GM12878 (cell line): ENCODE measurements around the gene ZC3H6. TPM values are rescaled to one million over a fixed set of nuclear protein-coding genes. Genes with fewer than 3 reads are reported as not detected.

Experiments used
- ATAC-seq: fragments of 200-7000 bp; cut with Tn5 transposase; 3 replicates; pipeline ENCODE4 v1.9.1; 2020; ENCODE audit warnings: mild to moderate bottlenecking, moderate library complexity
- BruUV-seq: library from RNA; stranded (reverse); fragments of 400-500 nt; replicated peaks from 2 replicates; lab custom pipeline; 2021; lab: Mats Ljungman, UMichigan
- CTCF ChIA-PET: fragments of 300-600 bp; sonication (Branson Sonifier 250); formaldehyde crosslinking; extraction: SDS; loops from one replicate; lab custom pipeline; 2021; ENCODE audit warnings: inconsistent platforms; lab: Yijun Ruan, JAX
- POLR2A ChIA-PET: fragments of 350-600 bp; formaldehyde crosslinking; extraction: SDS; loops from one replicate; lab custom pipeline; 2021; ENCODE audit warnings: inconsistent platforms; lab: Charles Lee
- RAD21 ChIA-PET: fragments of 300-600 bp; sonication (Branson Sonifier 250); formaldehyde crosslinking; loops from one replicate; lab custom pipeline; 2023; ENCODE audit warnings: antibody characterized with exemption; ENCODE audit not compliant: unreplicated experiment; lab: Charles Lee
- SMC1A ChIA-PET: fragments of 300-600 bp; sonication (Branson Sonifier 250); formaldehyde crosslinking; loops from one replicate; lab custom pipeline; 2023; ENCODE audit not compliant: unreplicated experiment, uncharacterized antibody; lab: Charles Lee
- DNase-seq: peaks from one replicate; pipeline ENCODE4 v3.0.0-alpha.2; 2011; ENCODE audit warnings: low read depth, low spot score
- FAIRE-seq: peaks from 3 replicates; lab custom pipeline; 2011; peaks lifted over from hg19 to GRCh38; lab: Jason Lieb, UNC
- H2AFZ ChIP-seq: 2 replicates; pipeline ENCODE4 v1.6.0; 2011; ENCODE audit warnings: low read depth, low read length, control low read depth; ENCODE audit not compliant: control insufficient read depth
- H3K27ac ChIP-seq: 2 replicates; pipeline ENCODE4 v1.5.1; 2011; ENCODE audit warnings: control low read depth; ENCODE audit not compliant: control insufficient read depth, insufficient read depth
- H3K27me3 ChIP-seq, 2 experiments: replicated peaks in 1 of 2; 2 replicates each; pipeline versions ENCODE4 v1.6.0 to v1.6.1; 2011; ENCODE audit warnings: low read length in 1 of 2; ENCODE audit not compliant: control insufficient read depth in 2 of 2, insufficient read depth in 2 of 2
- H3K36me3 ChIP-seq, 2 experiments: 2 replicates each; pipeline ENCODE4 v1.5.1; 2011; ENCODE audit warnings: low read length in 1 of 2; ENCODE audit not compliant: control insufficient read depth in 2 of 2, insufficient read depth in 2 of 2
- H3K4me1 ChIP-seq: 2 replicates; pipeline ENCODE4 v1.6.1; 2011; ENCODE audit warnings: mild to moderate bottlenecking, low read length, moderate library complexity, mixed read lengths; ENCODE audit not compliant: control insufficient read depth, insufficient read depth
- H3K4me2 ChIP-seq: 2 replicates; pipeline ENCODE4 v1.6.0; 2011; ENCODE audit warnings: control low read depth; ENCODE audit not compliant: control insufficient read depth, insufficient read depth
- H3K4me3 ChIP-seq: fragments of 200-600 bp; sonication (generic); 2 replicates; pipeline ENCODE4 v1.5.1; 2016
- H3K79me2 ChIP-seq: 2 replicates; pipeline ENCODE4 v1.6.0; 2011; ENCODE audit warnings: low read length; ENCODE audit not compliant: control insufficient read depth, insufficient read depth
- H3K9ac ChIP-seq: 2 replicates; pipeline ENCODE4 v1.8.0; 2011; ENCODE audit warnings: low read length, control low read depth, mixed read lengths; ENCODE audit not compliant: control insufficient read depth, insufficient read depth
- H3K9me3 ChIP-seq: replicated peaks from 3 replicates; pipeline ENCODE4 v1.5.1; 2011; ENCODE audit warnings: mild to moderate bottlenecking, low read length; ENCODE audit not compliant: control insufficient read depth, insufficient read depth
- H4K20me1 ChIP-seq: 2 replicates; pipeline ENCODE4 v1.6.0; 2011; ENCODE audit not compliant: control insufficient read depth, insufficient read depth
- BCL3 ChIP-seq: IDR thresholded peaks from 2 replicates; pipeline ENCODE4 v1.6.1; 2011; ENCODE audit warnings: borderline replicate concordance, low read depth, mild to moderate bottlenecking, moderate library complexity, low read length; ENCODE audit not compliant: insufficient read depth, poor library complexity, severe bottlenecking
- KLF5 ChIP-seq: fragments of 450-650 bp; IDR thresholded peaks from 2 replicates; pipeline ENCODE4 v1.6.1; 2014; ENCODE audit warnings: mild to moderate bottlenecking; ENCODE audit not compliant: partially characterized antibody
- NFYA ChIP-seq: IDR thresholded peaks from 2 replicates; pipeline ENCODE4 v1.6.1; 2011; ENCODE audit warnings: low read depth, mild to moderate bottlenecking, low read length, improper control_type of control experiment, borderline replicate concordance
- NFYB ChIP-seq: IDR thresholded peaks from 2 replicates; pipeline ENCODE4 v1.6.1; 2011; ENCODE audit warnings: low read depth, mild to moderate bottlenecking, low read length, improper control_type of control experiment, moderate library complexity; ENCODE audit not compliant: insufficient read depth
- PRDM15 ChIP-seq: fragments of 450-650 bp; formaldehyde crosslinking; IDR thresholded peaks from 2 replicates; pipeline ENCODE4 v1.4.0; 2020; ENCODE audit warnings: mild to moderate bottlenecking, moderate library complexity
- RFX5 ChIP-seq: IDR thresholded peaks from 2 replicates; pipeline ENCODE4 v1.6.1; 2011; ENCODE audit warnings: low read depth, low read length, improper control_type of control experiment
- SUZ12 ChIP-seq: fragments of 200-600 bp; sonication (generic); IDR thresholded peaks from one replicate; pipeline ENCODE4 v1.6.1; 2018; ENCODE audit warnings: antibody characterized with exemption, mild to moderate bottlenecking; ENCODE audit not compliant: unreplicated experiment
- WGBS: methylation state at CpG from one replicate; pipeline ENCODE4 v1.1.6; 2016; ENCODE audit warnings: low lambda C conversion rate; ENCODE audit not compliant: insufficient replicate concordance, insufficient coverage; ENCODE audit errors: missing lambda C conversion rate; 5-methylcytosine and 5-hydroxymethylcytosine counted together
- in situ Hi-C: fragments of 300-500 bp; cut with MboI; formaldehyde crosslinking; loops from 9 replicates; pipeline ENCODE4 v1.14.3; 2018; ENCODE audit warnings: mixed read lengths
- intact Hi-C: fragments of 100-400 bp; cut with micrococcal nuclease; formaldehyde crosslinking; loops from one replicate; pipeline ENCODE4 v1.14.2; 2022; ENCODE audit not compliant: unreplicated experiment
- polyA plus RNA-seq, 11 experiments: library from polyadenylated mRNA; depleted of rRNA in 4 of 11; unstranded in 6 of 11; stranded (reverse) in 5 of 11; fragments of >200 nt; fragmentation: Nextera tagmentation in 4 of 11; fragmentation: Illumina TruSeq in 1 of 11; extraction: Ambion mirVana in 4 of 11; extraction: Trizol in 1 of 11; gene quantifications; 1 replicate in 1 of 11; 2 replicates in 10 of 11; pipeline versions ENCODE4 v1.2.1 to v1.2.3, GENCODE V29; 2011 to 2016; ENCODE audit warnings: inconsistent platforms in 2 of 11, missing spikeins in 2 of 11, low read depth in 1 of 11
- total RNA-seq, 4 experiments: library from RNA; depleted of rRNA in 3 of 4; stranded (reverse); fragments of >200 nt in 3 of 4; fragmentation: Illumina TruSeq in 1 of 4; extraction: Trizol in 1 of 4; gene quantifications; 2 replicates each; pipeline versions ENCODE4 v1.2.1 to v1.2.3, GENCODE V29; 2013 to 2021

ZC3H6 gene
- total and polyA plus RNA-seq, 10 of the 15 experiments (the other 5 are each of a cell fraction or from before 2014, with no cell fraction given) = 0.53 to 4.7 (median 1.9) TPM

- Histone ChIP-seq H3K4me2 (no peak overlapping the region), H3K9me3 (no peaks in the 10 kb centered on the region), H4K20me1 (no peaks in the 10 kb centered on the region), H3K4me3 (no peak overlapping the region), H3K27ac (no peak overlapping the region), H3K79me2 (no peaks in the 10 kb centered on the region), H2AFZ (no peak overlapping the region), H3K27me3 (no peaks in the 10 kb centered on the region), H3K36me3 (no peaks in the 10 kb centered on the region), H3K9ac (no peak overlapping the region), H3K4me1 (no peaks in the 10 kb centered on the region)
- ChIA-PET SMC1A (no interaction called here), POLR2A (no interaction called here), CTCF (no interaction called here), RAD21 (no interaction called here)
- BruUV-seq = no TSS peak
- DNase-seq (no peak), FAIRE-seq (no peak), ATAC-seq (no peak)
- 88% methylated on average over 8 of the region's 8 CpGs for WGBS
- intact Hi-C loops (no loop called here), in situ Hi-C loops (no loop called here)
- TF ChIP-seq BCL3 = no peak
- TF ChIP-seq RFX5 = no peak
- no peak for TF ChIP-seq NFYB
- TF ChIP-seq NFYA = no peak
- TF ChIP-seq SUZ12 = no peak
- no peak for TF ChIP-seq KLF5
- TF ChIP-seq PRDM15 (CRISPR knock-in tag) = no peak
Measured at GRCh38 chr2:112293636-112294401, 18.4 kb downstream of the ZC3H6 start.
